Neural progenitor cell (in vitro differentiated cells): ENCODE results near the gene MUC6. TPM values are rescaled to one million over a fixed set of nuclear protein-coding genes. Genes with fewer than 3 reads are reported as not detected.

Source experiments
- DNase-seq: peaks from one replicate; pipeline ENCODE4 v3.0.0-alpha.2; 2016; ENCODE audit warnings: low spot score
- H2AFZ ChIP-seq: fragments of 200-600 bp; sonication (generic); replicated peaks from 2 replicates; pipeline ENCODE4 v1.6.1; 2016; ENCODE audit warnings: antibody characterized with exemption
- H3F3A ChIP-seq: fragments of 200-600 bp; sonication (generic); 2 replicates; pipeline ENCODE4 v1.6.1; 2016; ENCODE audit warnings: antibody characterized with exemption, low read depth
- H3K27ac ChIP-seq: fragments of 200-600 bp; sonication (generic); 2 replicates; pipeline ENCODE4 v1.5.1; 2016; ENCODE audit warnings: mild to moderate bottlenecking
- H3K27me3 ChIP-seq: fragments of 200-600 bp; sonication (generic); 2 replicates; pipeline ENCODE4 v1.6.1; 2016; ENCODE audit warnings: mild to moderate bottlenecking, moderate library complexity
- H3K36me3 ChIP-seq: fragments of 200-600 bp; sonication (generic); 2 replicates; pipeline ENCODE4 v1.5.1; 2016
- H3K4me1 ChIP-seq: fragments of 200-600 bp; sonication (generic); 2 replicates; pipeline ENCODE4 v1.6.1; 2016; ENCODE audit warnings: mixed run types
- H3K4me2 ChIP-seq: fragments of 200-600 bp; sonication (generic); 2 replicates; pipeline ENCODE4 v1.6.1; 2016
- H3K4me3 ChIP-seq: fragments of 200-600 bp; sonication (generic); 2 replicates; pipeline ENCODE4 v1.5.1; 2016
- H3K79me2 ChIP-seq: fragments of 200-600 bp; sonication (generic); 2 replicates; pipeline ENCODE4 v1.6.1; 2016; ENCODE audit warnings: low read depth
- H3K9ac ChIP-seq: fragments of 200-600 bp; sonication (generic); 2 replicates; pipeline ENCODE4 v1.6.1; 2016
- H3K9me3 ChIP-seq: fragments of 200-600 bp; sonication (generic); 2 replicates; pipeline ENCODE4 v1.5.1; 2016; ENCODE audit warnings: low read depth
- H4K20me1 ChIP-seq: fragments of 200-600 bp; sonication (generic); 2 replicates; pipeline ENCODE4 v1.6.1; 2016; ENCODE audit warnings: low read depth
- H3K27ac Mint-ChIP-seq: 3 replicates; pipeline ENCODE4 v1.8.0; 2021; ENCODE audit warnings: mixed read lengths
- H3K27me3 Mint-ChIP-seq: 2 replicates; pipeline ENCODE4 v1.8.0; 2022; ENCODE audit warnings: low read depth, mild to moderate bottlenecking, inconsistent platforms, moderate library complexity, mixed read lengths; ENCODE audit not compliant: insufficient read depth
- H3K36me3 Mint-ChIP-seq: 3 replicates; pipeline ENCODE4 v1.8.0; 2021; ENCODE audit warnings: mixed read lengths
- H3K4me1 Mint-ChIP-seq: 3 replicates; pipeline ENCODE4 v1.8.0; 2021; ENCODE audit warnings: mixed read lengths
- H3K4me3 Mint-ChIP-seq: 3 replicates; pipeline ENCODE4 v1.8.0; 2021; ENCODE audit warnings: mild to moderate bottlenecking, moderate library complexity, mixed read lengths
- H3K9me3 Mint-ChIP-seq: 3 replicates; pipeline ENCODE4 v1.8.0; 2020; ENCODE audit warnings: mixed read lengths
- CTCF ChIP-seq: fragments of 200-600 bp; sonication (generic); IDR thresholded peaks from 2 replicates; pipeline ENCODE4 v1.5.1; 2017; ENCODE audit warnings: antibody characterized with exemption, mild to moderate bottlenecking
- EZH2 ChIP-seq: fragments of 200-600 bp; sonication (generic); IDR thresholded peaks from 2 replicates; pipeline ENCODE4 v1.6.1; 2017; ENCODE audit warnings: antibody characterized with exemption, mild to moderate bottlenecking, moderate library complexity
- EZH2phosphoT487 ChIP-seq: fragments of 200-600 bp; sonication (generic); IDR thresholded peaks from 2 replicates; pipeline ENCODE4 v1.6.1; 2017; ENCODE audit warnings: antibody characterized with exemption
- total RNA-seq: library from RNA; depleted of rRNA; stranded (reverse); fragments of >200 nt; gene quantifications from 2 replicates; pipeline ENCODE4 v1.2.3, GENCODE V29; 2015; ENCODE audit warnings: low replicate concordance

MUC6 gene
- total RNA-seq, 1 donor from 2014 or later = not detected

- H4K20me1 ChIP-seq = no peaks in the 10 kb centered on the region
- no peak overlapping the region for H3K4me3 Mint-ChIP-seq
- H3K27ac ChIP-seq = no peak overlapping the region
- no peaks in the 10 kb centered on the region for H3K4me1 ChIP-seq
- H3K4me2 ChIP-seq = no peak overlapping the region
- peaks cover 2% of the 10 kb centered on the region for H3K9me3 Mint-ChIP-seq
- DNase-seq = no peak
- no peak overlapping the region for H3K9ac ChIP-seq
- H3K36me3 ChIP-seq = no peaks in the 10 kb centered on the region
- H3K4me1 Mint-ChIP-seq = peaks cover 3% of the 10 kb centered on the region
- H3K79me2 ChIP-seq = no peaks in the 10 kb centered on the region
- peaks cover 11% of the 10 kb centered on the region for H3K36me3 Mint-ChIP-seq
- H3K4me3 ChIP-seq = no peak overlapping the region
- no peaks in the 10 kb centered on the region for H3K9me3 ChIP-seq
- no peaks in the 10 kb centered on the region for H3F3A ChIP-seq
- no peak overlapping the region for H3K27ac Mint-ChIP-seq
- TF ChIP-seq CTCF = no peak
- no peak for TF ChIP-seq EZH2
- no peak for TF ChIP-seq EZH2phosphoT487
- H3K27me3 Mint-ChIP-seq = peaks cover 3% of the 10 kb centered on the region
- H2AFZ ChIP-seq = no peak overlapping the region
- H3K27me3 ChIP-seq = no peaks in the 10 kb centered on the region
These were observed 25.2 kb downstream of the MUC6 start for GRCh38 chr11:1011320-1011698.

DNA sequence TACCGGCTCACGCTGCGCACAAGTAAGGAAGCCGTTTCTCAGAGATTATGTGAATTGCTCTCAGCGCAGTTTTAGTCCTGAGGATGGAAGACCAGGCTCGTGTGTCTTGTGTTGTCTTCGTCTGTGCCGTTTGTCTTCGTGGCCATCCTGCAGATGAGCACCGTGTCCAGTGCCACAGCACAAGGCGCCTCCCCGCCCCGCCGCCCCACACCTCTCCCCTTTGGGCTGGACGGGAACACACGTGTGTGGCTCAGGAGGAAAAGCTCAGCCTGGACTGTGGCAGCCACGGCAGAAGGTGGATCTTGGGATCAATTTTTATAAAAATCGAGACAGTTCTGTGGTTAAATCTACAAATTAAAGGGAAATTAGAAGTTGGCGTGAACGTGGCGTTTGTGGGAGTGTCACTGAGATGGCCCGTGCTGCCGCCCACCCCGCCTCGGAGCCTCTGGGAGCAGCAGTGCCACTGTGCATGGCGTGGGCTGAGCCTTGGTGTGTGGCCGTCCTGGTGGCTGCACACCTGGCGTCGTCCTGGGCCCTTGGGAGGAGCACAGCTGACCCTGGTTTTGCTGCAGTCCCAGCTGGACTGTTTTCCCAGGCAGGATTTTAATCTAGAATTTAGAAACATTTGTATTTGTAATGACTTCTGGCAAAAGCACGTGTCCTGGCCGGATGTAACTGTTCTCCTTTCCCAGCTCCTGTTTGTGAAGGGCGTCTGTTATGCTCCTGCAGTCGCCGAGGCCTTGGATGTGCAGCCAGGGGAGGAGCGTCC, 25.8 kb downstream of the MUC6 start:
- no peak overlapping the region for H2AFZ ChIP-seq
- H3K4me1 ChIP-seq = no peaks in the 10 kb centered on the region
- no peaks in the 10 kb centered on the region for H4K20me1 ChIP-seq
- no peaks in the 10 kb centered on the region for H3K79me2 ChIP-seq
- no peak overlapping the region for H3K27ac ChIP-seq
- no peak overlapping the region for H3K4me3 ChIP-seq
- no peak overlapping the region for H3K4me3 Mint-ChIP-seq
- no peaks in the 10 kb centered on the region for H3K9me3 Mint-ChIP-seq
- peaks cover 3% of the 10 kb centered on the region for H3K27me3 Mint-ChIP-seq
- H3K9ac ChIP-seq = no peak overlapping the region
- H3K4me2 ChIP-seq = no peak overlapping the region
- no peak for DNase-seq
- peaks cover 11% of the 10 kb centered on the region for H3K36me3 Mint-ChIP-seq
- H3F3A ChIP-seq = no peaks in the 10 kb centered on the region
- TF ChIP-seq EZH2 = no peak
- TF ChIP-seq CTCF = no peak
- no peak for TF ChIP-seq EZH2phosphoT487
- no peaks in the 10 kb centered on the region for H3K9me3 ChIP-seq
- H3K4me1 Mint-ChIP-seq = peaks cover 4% of the 10 kb centered on the region
- H3K36me3 ChIP-seq = no peaks in the 10 kb centered on the region
- H3K27ac Mint-ChIP-seq = no peak overlapping the region
- no peaks in the 10 kb centered on the region for H3K27me3 ChIP-seq

DNA sequence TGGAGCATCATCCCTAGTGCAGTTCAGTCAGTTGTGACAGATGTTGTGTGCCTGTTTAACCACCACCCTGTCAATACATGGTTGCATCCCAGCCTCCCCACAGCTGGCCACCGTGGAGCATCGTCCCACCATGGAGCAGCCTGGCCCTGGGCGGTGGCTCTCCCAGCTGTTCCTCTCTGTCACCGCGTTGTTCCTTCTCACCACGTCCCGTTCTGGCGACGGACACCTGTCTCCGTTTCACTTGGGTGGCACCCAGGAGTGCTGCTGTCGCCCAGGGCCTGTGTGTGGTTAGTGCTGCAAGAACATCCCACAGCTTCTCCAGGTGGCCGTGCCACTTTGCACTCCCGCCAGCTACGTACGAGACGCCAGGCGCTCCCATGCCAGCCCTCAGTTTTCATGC, 26.5 kb downstream of the MUC6 start:
- H4K20me1 ChIP-seq = no peaks in the 10 kb centered on the region
- H3K4me1 ChIP-seq = no peaks in the 10 kb centered on the region
- no peaks in the 10 kb centered on the region for H3K79me2 ChIP-seq
- H3K4me3 ChIP-seq = no peak overlapping the region
- TF ChIP-seq CTCF (no peak), EZH2 (no peak), EZH2phosphoT487 (no peak)
- no peak overlapping the region for H3K4me3 Mint-ChIP-seq
- H3F3A ChIP-seq = no peaks in the 10 kb centered on the region
- H3K9me3 Mint-ChIP-seq = no peaks in the 10 kb centered on the region
- H3K4me1 Mint-ChIP-seq = peaks cover 10% of the 10 kb centered on the region
- peaks cover 2% of the 10 kb centered on the region for H3K27me3 Mint-ChIP-seq
- H3K36me3 Mint-ChIP-seq = peaks cover 14% of the 10 kb centered on the region
- no peak for DNase-seq
- no peak overlapping the region for H3K27ac ChIP-seq
- no peaks in the 10 kb centered on the region for H3K9me3 ChIP-seq
- H3K4me2 ChIP-seq = no peak overlapping the region
- no peak overlapping the region for H2AFZ ChIP-seq
- H3K9ac ChIP-seq = no peak overlapping the region
- H3K27ac Mint-ChIP-seq = no peak overlapping the region
- H3K36me3 ChIP-seq = no peaks in the 10 kb centered on the region
- H3K27me3 ChIP-seq = no peaks in the 10 kb centered on the region
